Measurements from ENCODE around the gene ZNF585A.
"Not testable (repeated sequence)": the region's sequence is repeated elsewhere in the genome, so short reads cannot be mapped to it uniquely, and the experiment has no call there.

The ZNF585A gene

DNA sequence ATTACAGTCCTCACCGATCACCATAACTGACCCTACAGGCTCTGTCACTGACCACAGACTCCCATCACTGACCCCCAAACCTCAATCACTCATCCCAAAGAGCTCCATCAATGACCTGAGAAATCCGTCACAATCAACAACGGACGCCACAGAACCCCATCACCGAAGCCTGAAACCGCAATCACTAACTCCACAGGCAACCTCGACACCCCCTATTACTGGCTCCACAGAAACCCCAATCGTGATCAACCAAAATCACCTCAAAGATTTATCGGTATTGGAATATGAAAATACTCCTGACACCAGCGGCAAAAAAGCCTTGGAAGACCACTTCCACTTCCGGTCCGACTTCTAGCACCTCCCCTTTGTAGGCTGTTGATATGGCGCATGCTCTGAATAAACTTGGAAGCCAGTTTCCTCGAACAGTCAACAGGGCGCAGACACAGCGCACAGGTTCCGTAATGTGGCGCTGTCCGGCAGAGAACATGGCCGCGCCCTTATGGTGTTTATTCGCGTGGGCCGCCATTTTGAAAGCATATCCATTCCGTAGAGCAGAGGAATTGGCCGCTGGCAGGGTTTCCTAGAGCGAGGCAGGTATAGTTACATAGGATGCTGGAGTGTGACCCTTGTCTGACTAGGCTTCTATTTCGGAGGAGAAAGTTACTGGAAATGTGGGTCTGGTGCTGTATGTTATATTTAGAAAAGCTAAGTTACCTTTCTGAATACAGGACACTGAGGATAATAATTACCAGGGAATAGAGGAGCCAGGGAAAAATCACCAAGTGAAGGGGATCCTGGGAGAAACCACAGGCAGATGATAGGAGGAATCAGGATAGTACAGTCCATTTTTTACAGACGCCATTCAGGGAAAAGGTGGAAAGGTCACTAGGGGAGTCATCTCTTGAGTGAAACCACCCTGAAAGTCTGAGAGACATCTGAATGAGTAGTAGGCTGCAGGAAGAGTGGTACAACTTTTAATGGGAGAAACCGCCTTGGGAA lies at the start of gene ZNF585A:
TSS of gene ZNF585A (minus strand) at position 328 of the 999 bp plus-strand sequence. CDS start 2,785 bp downstream, outside the sequence.
- peak; percentile 96 for DNase-seq (ENCODE audit: low read depth)

DNA sequence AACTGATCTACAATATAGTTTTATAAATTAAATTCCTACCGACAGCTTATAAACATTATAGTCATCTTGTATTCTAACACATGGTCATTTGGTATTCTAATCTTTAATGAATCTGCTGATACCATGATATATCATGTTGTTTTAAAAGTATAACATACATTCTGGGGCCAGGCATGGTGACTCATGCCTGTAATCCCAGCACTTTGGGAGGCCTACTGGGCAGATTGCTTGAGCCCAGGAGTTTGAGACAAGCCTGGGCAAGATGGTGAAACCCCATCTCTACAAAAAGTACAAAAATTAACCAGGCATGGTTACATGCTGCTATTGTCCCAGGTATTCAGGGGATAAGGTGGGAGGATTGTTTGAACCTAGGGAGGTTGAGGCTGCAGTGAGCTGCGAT lies 48.6 kb upstream of the ZNF585A start:
- no peak for DNase-seq (ENCODE audit: low read depth)

DNA sequence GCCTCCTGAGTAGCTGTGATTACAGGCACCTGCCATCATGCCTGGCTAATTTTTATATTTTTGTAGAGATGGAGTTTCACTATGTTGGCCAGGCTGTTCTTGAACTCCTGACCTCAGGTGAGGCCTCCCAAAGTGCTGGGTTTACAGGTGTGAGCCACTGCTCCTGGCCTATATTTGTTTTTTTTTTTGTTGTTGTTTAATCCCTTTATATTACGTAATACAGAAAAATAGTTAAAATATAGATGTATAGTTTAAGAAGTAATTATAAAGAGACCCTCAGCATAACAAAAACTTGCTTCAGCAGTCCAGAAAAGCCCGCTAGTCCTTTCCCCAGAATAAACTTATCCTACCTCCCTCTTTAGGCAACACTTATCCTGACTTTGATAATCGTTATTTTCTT lies 47.9 kb upstream of the ZNF585A start:
- DNase-seq (ENCODE audit: low read depth) = no peak

DNA sequence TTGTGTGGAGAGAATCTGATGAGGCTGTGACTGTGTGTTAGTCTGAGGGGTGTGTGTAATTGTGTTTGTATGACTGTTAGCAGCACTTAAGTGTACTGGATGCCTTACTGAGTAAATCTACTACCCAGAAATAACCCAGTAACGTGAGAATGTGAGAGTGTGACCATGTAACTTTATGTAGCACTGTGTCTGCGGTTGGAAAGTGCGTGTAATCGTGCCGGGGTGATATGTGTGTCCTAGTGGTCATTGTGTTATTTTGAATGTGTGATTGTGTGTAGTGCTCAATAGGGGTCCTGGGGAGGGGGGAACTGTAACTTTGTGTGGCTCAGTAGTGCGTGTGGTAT lies 46.1 kb upstream of the ZNF585A start:
- no peak for DNase-seq (ENCODE audit: low read depth)

DNA sequence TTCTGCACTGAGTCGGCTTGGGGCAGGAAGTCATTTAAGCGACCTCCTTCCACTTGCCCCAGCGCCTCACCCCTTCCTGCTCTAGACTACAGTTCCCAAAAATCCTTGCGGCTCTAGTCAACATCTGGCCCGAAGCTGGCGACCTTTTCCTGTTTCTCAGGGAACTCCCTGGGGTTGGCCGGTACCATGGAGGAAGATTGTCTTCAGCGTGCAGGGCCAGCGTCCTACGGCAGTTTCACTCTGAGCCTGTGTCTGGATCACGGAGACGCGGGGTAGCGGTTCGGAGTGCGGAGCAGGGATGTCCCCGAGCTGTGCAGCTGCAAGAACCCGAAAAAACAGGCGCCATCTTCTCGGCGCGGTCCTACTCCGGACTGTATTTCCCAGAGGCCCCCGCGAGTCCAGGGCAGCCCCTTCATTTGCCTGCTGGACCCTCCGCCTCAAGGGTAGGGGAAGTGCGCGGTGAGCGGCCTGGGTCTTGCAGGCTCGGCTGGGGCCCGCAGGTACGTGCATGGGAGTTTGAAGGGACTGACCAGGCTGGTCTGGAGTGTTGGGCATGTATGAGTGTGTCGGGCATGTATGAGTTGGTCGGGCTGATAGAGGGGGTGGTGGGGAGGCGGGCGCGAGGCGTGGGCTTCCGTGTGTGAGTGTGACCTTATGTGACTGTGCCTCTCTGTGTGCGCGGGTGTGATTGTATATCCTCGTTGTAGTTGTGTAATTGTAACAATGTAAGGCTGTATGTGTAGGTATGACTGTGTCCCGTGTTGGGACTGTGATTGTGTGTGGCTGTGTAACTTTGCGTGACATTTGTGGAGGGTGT lies 45.5 kb upstream of the ZNF585A start, which contains the start of gene ZNF383:
TSS of gene ZNF383 (plus strand) at position 440 of the 817 bp plus-strand sequence. CDS start 12,240 bp downstream, outside the sequence.
- DNase-seq (ENCODE audit: low read depth) = peak; percentile 73

DNA sequence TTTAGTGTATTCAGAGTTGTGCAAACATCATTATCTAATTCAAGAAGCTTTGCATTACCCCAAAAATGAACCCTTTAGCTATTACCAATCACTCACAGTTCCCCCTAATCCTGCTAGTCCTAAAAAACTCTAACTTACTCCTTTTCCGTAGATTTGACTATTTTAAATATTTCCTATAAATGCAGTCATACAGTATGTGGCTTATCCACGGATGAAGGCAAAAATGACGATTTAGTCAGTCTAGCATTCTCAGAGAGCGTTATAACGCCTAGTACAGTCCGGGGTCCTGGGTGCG lies 44.9 kb upstream of the ZNF585A start:
- DNase-seq (ENCODE audit: low read depth) = no peak

DNA sequence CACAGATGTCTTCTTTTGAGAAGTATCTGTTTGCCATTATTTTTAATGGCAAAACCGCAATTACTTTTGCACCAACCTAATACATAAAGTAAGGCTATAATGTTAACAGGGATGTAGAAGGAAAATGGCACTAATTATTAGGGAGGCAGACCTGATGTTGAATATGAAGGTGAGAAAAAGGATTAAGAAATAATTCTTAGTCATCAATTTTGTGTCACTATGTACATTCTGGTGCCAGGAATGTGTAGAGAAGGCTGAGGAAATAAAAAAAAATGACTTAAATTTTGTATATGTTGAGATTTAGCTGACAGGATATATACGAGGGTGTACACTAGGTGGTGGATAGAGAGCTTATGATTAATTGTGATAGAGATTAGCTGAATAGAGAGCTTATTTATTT lies 25.3 kb upstream of the ZNF585A start:
- no peak for DNase-seq (ENCODE audit: low read depth)

DNA sequence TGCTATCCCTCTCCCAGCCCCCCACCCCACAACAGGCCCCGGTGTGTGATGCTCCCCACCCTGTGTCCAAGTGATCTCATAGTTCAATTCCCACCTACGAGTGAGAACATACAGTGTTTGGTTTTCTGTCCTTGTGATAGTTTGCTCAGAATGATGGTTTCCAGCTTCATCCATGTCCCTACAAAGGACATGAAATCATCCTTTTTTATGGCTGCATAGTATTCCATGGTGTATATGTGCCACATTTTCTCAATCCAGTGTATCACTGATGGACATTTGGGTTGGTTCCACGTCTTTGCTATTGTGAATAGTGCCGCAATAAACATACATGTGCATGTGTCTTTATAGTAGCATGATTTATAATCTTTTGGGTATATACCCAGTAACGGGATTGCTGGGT lies 24.6 kb upstream of the ZNF585A start:
- not testable (repeated sequence) for DNase-seq (ENCODE audit: low read depth)

DNA sequence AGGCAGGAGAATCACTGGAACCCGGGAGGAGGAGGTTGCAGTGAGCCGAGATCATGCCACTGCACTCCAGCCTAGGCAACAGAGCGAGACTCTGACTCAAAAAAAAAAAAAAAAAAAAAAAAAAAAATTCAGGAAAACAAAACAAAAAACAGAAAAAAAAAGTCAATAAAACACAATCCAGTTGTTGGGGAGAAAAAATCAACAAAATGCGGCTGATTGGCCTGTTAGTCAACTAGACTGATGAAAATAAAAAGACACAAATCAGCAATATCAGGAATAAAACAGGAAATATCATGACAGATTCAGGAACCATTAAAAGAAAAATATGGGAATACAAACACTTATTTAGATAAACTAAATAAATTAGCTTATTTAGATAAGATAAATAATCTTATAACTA lies 22.8 kb upstream of the ZNF585A start:
- not testable (repeated sequence) for DNase-seq (ENCODE audit: low read depth)

DNA sequence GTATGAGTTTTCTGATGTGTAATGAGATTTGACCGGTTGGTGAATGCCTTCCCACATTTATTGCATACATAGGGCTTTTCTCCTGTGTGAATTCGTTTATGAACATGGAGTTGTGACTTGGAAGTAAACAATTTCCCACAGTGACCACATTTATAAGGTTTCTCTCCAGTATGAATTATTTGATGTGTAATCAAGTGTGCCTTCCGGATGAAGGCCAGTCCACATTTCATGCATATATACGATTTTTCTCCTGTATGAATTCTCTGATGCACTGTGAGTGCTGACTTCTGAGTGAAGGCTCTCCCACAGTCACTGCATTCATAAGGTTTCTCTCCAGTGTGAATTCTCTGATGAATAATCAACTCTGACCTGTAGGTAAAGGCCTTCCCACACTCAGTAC lies 13.6 kb upstream of the ZNF585A start:
- not testable (repeated sequence) for DNase-seq (ENCODE audit: low read depth)

DNA sequence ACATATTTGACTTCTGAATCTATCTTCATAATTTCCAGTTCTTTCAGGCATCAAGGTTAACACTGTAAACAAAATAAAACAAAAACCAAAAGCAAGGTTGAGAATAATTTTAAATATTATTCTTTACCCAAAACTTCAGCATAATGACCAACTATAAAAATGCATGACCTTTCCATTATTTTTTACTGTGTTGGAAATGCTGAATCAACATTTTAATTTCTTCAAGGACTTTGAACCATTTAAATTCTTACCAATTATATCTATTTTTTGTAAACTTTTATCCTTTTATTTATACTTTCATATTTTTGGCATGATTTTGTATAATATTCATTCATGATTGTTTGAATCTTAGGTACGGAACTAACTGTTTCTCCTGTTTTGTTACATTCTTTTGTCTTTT lies 6.9 kb downstream of the ZNF585A start:
- DNase-seq (ENCODE audit: low read depth) = no peak

DNA sequence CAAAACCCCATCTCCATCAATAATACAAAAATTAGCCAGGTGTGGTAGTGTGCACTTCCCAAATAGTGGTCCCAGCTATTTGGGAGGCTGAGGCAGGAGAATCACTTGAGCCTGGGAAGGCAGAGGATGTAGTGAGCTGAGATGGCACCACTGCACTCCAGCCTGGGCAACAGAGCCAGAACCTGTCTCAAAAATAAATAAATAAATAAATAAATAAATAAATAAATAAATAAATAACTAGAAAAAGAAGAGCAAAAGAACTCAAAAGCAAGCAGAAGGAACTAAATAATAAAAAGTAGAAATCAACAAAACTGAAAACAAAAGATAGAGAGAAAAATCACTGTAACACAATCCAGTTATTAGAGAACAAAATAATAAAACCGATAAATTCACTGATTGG lies 12.3 kb downstream of the ZNF585A start:
- no peak for DNase-seq (ENCODE audit: low read depth)

DNA sequence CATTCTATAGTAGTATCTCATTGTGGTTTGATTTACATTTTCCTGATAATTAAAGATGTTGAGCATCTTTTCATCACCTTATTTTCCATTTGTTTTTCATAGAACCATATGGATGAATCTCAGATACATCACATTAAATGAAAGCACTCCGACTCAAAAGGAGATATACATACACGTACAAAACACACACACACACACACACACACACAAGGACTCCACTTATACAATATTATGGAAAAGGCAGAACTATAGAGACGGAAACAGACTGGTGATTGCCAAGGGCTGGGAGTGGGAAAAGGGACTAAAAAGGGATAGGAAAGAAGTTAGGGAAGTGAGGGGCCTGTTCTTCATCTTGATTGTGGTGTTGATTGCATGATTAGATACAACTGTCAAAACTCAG lies 24.3 kb downstream of the ZNF585A start:
- no peak for DNase-seq (ENCODE audit: low read depth)

DNA sequence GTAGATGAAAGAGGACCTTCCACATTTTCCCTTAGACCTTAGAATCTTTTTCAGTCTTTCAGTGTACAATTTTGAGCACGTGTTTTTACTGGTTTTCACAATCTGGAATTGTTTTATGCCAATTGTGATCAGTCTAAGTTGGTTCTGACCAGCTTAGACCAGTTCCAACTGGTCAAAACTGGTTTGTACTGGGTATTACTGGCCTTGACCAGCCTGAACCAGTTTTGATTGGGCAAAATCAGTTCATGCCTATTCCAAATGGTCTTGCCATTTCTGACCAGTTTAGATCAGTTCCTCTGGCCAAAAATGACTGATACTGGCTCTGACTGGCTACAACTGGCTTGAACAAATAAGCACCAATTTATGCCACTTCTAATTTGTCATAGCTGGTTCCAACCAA lies 36.4 kb downstream of the ZNF585A start:
- DNase-seq (ENCODE audit: low read depth) = no peak

DNA sequence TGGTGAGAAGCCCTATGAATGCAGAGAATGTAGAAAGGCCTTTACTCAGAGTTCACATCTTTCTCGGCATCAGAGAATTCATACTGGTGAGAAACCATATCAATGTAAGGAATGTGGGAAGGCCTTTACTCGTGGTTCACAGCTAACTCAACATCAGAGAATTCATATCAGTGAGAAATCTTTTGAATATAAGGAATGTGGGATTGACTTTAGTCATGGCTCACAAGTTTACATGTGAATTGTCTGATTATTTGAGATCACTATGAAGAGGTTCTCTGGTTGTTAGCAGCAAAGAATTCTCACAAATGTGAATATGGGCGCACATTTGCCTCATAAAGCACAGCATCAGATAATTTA lies 43.7 kb downstream of the ZNF585A start:
- no peak for DNase-seq (ENCODE audit: low read depth)

DNA sequence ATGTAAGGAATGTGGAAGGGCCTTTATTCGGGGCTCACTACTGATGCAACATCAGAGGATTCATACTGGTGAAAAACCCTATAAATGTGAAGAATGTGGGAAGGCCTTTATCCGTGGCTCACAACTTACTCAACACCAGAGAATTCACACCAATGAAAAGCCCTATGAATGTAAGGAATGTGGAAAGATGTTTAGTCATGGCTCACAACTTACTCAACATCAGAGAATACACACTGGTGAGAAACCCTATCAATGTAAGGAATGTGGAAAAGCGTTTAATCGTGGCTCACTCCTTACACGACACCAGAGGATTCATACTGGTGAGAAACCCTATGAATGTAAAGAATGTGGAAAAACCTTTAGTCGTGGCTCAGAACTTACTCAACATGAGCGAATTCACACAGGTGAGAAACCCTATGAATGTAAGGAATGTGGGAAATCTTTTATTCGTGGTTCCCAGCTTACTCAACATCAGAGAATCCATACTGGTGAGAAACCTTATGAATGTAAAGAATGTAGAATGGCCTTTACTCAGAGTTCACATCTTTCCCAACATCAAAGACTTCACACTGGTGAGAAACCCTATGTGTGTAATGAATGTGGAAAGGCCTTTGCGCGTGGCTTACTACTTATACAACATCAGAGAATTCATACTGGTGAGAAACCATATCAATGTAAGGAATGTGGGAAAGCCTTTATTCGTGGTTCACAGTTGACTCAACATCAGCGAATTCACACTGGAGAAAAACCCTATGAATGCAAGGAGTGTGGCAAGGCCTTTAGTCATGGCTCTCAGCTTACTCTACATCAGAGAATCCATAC lies 44.3 kb downstream of the ZNF585A start:
- no peak for DNase-seq (ENCODE audit: low read depth)

DNA sequence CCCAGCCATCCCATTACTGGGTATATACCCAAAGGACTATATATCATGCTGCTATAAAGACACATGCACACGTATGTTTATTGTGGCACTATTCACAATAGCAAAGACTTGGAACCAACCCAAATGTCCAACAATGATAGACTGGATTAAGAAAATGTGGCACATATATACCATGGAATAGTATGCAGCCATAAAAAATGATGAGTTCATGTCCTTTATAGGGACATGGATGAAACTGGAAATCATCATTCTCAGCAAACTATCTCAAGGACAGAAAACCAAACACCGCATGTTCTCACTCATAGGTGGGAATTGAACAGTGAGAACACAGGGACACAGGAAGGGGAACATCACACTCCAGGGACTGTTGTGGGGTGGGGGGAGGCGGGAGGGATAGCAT lies 50.4 kb downstream of the ZNF585A start:
- DNase-seq (ENCODE audit: low read depth) = not testable (repeated sequence)

DNA sequence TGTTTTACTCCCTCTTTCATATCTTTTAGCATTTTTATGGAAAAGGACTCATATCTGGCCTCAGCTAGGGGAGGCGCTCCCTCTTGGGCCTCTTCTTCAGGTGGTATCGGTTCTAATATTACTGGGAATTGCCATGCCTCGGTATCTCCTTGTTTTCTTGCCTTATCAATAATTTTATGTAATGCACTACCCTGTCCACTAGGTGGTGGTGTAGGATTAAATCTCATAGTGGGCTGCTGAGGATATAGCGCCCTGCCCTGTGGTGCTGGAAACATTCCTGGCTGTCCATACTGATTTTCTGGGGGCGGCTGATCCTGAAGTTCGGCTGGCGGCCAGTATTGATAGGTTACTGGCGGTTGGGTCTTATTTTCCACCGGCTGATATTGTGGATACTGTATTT lies 58.5 kb downstream of the ZNF585A start:
- no peak for DNase-seq (ENCODE audit: low read depth)

DNA sequence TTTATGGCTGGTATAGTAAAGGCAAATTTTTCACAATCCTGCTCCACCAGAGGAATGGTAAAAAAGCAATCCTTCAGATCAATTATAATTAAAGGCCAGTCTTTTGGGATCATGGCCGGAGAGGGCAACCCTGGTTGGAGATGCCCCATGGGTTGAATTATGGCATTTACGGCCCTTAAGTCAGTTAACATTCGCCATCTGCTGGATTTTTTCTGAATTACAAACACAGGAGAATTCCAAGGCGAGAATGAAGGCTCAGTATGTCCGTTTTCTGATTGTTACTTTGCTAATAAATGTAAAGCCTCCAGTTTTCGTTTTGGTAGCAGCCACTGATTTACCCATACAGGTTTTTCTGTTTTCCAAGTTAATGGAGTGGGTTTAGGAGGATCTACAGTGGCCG lies 60.7 kb downstream of the ZNF585A start:
- DNase-seq (ENCODE audit: low read depth) = not testable (repeated sequence)

DNA sequence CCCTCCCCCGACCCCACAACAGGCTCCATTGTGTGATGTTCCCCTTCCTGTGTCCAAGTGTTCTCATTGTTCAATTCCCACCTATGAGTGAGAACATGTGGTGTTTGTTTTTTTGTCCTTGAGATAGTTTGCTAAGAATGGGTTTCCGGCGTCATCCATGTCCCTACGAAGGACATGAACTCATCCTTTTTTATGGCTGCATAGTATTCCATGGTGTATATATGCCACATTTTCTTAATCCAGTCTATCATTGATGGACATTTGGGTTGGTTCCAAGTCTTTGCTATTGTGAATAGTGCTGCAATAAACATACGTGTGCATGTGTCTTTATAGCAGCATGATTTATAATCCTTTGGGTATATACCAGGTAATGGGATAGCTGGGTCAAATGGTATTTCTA lies 68.4 kb downstream of the ZNF585A start:
- DNase-seq (ENCODE audit: low read depth) = not testable (repeated sequence)

DNA sequence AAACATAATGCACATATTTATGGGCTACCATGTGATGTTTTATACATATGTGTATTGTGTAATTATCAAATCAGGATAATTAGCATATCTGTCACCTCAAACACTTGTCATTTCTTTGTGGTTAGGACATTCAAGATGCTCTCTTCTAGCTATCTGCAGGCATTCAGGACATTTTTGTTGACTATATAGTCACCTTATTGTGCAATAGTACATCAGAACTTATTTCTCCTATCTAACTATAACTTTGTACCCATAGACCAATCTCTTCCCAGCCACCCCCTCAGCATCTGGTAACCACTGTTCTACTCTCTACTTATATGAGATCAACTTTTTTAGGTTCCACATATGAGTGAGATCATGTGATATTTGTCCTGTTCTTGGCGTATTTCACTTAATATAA lies 73.9 kb downstream of the ZNF585A start:
- DNase-seq (ENCODE audit: low read depth) = no peak

DNA sequence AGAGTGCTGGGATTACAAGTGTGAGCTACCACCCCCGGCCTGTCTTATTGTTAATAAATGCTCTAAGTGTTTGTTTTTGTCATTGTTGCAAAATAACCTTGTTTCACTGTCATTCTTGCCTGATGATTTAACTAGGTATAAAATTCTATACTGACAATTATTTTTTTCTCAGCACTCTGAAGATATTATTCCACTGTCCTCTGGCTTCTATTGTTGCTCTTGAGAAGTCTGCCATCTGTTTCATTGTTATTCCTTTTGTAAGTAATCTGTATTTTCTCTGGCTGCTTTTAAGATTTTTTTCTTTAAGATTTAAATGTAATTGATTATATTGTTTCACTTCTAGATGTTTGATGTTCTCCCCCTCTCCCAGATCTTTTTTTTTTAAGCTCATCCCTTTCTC lies 76.6 kb downstream of the ZNF585A start:
- no peak for DNase-seq (ENCODE audit: low read depth)

All from fibroblast of the conjunctiva (primary cell).